BJ (cell line): ENCODE data around the gene SH3GLB2. TPM values are rescaled to one million over a fixed set of nuclear protein-coding genes. Genes with fewer than 3 reads are reported as not detected.

ENCODE experiments used
- CTCF ChIA-PET: fragments of 350-600 bp; formaldehyde crosslinking; extraction: SDS; loops from one replicate; lab custom pipeline; 2021; ENCODE audit warnings: antibody characterized with exemption, inconsistent platforms; lab: Yijun Ruan, JAX
- POLR2A ChIA-PET: fragments of 300-600 bp; sonication (Branson Sonifier 250); formaldehyde crosslinking; extraction: SDS; loops from one replicate; lab custom pipeline; 2021; ENCODE audit warnings: antibody characterized with exemption; lab: Charles Lee
- DNase-seq: peaks from one replicate; pipeline ENCODE4 v3.0.0-alpha.2; 2011; ENCODE audit warnings: low read depth
- H3K27me3 ChIP-seq: 2 replicates; pipeline ENCODE4 v1.6.0; 2011; ENCODE audit warnings: low read length; ENCODE audit not compliant: control insufficient read depth, insufficient read depth
- H3K36me3 ChIP-seq: 2 replicates; pipeline ENCODE4 v1.5.1; 2011; ENCODE audit warnings: low read length; ENCODE audit not compliant: control insufficient read depth, insufficient read depth
- H3K4me3 ChIP-seq: 2 replicates; pipeline ENCODE4 v1.5.1; 2011; ENCODE audit warnings: low read depth, mild to moderate bottlenecking, control low read depth, low read length
- polyA plus RNA-seq: library from polyadenylated mRNA; depleted of rRNA; stranded (reverse); fragments of >200 nt; gene quantifications from 2 replicates; pipeline ENCODE4 v1.2.3, GENCODE V29; 2011
- TF ChIP-seq, protein P1 (sequence below): IDR thresholded peaks from 2 replicates; pipeline ENCODE4 v1.5.1; 2011; ENCODE audit warnings: low read depth, mild to moderate bottlenecking, control low read depth, inconsistent platforms, low read length, moderate library complexity; ENCODE audit not compliant: insufficient read depth

Gene SH3GLB2
- polyA plus RNA-seq, 1 experiment, result 52.7 TPM

DNA sequence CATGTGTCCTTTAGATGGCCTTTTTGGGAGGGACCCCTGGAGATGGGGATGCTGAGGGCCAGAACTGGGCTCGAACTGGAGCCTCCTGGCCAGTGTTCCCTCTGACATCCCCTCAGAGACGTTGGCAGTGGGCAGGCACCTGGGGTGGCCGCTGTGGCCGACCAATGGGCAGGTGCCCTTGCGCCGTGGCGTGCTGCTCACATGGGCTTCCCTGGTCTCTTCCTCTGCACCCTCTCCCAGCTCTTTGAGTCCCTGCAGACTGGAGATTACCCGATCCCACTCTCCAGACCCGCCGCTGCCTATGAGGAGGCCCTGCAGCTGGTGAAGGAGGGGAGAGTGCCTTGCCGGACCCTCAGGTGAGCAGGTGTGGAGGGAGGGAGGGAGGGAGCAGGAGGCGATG is 32.9 kb upstream of the SH3GLB2 start:
- peaks cover 26% of the 10 kb centered on the region for H3K36me3 ChIP-seq
- no peaks in the 10 kb centered on the region for H3K27me3 ChIP-seq
- DNase-seq, result no peak
- POLR2A ChIA-PET, result no interaction called here
- CTCF ChIA-PET, result no interaction called here
- no peak overlapping the region for H3K4me3 ChIP-seq
- TF ChIP-seq, protein P1, sequence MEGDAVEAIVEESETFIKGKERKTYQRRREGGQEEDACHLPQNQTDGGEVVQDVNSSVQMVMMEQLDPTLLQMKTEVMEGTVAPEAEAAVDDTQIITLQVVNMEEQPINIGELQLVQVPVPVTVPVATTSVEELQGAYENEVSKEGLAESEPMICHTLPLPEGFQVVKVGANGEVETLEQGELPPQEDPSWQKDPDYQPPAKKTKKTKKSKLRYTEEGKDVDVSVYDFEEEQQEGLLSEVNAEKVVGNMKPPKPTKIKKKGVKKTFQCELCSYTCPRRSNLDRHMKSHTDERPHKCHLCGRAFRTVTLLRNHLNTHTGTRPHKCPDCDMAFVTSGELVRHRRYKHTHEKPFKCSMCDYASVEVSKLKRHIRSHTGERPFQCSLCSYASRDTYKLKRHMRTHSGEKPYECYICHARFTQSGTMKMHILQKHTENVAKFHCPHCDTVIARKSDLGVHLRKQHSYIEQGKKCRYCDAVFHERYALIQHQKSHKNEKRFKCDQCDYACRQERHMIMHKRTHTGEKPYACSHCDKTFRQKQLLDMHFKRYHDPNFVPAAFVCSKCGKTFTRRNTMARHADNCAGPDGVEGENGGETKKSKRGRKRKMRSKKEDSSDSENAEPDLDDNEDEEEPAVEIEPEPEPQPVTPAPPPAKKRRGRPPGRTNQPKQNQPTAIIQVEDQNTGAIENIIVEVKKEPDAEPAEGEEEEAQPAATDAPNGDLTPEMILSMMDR, result no peak

DNA sequence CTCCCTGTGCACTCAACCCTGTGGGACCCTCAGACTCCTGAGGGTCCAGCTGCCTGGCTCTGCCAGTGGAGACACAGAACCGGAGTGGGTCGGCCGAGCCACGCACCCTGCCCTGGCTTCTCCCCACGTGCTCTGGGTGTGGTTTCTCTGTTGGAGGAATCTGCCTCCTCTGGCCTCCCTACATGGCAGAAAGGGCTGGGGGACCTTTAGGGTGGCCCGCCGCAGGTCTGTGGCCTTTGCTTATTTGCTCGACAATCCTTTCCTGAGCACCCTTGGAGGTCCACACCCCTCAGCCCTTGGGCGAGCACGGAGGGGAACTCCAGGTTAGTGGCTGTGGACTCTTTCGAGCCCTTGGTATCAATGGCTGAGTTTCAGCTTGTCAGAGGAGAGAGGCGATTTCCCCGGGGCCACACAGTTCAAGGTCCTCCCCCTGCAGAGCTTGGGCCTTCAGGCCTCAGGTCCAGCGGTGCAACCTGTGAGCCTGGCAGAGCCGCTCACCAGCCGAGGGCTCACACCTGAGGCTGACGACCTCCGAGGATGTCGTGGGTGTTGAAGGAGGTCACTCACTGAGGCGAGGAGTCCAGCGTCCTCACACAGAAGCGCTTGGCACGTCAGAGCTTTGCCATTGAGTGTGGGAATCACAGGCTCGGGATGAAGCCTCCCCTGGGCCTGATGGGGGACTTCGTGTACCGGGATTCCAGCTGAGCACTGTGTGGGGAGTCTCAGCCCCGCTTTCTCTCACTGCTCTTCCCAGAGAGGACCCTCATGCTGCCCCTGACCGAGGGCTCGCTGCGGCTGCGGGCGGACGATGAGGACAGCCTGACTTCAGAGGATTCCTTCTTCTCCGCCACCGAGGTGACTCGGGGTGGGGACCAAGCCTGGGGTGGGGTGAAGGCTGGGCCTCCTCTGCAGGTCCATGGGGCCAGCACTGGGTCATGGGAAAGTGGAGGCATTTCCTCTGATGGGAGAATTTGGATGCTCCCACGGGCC is 32.0 kb upstream of the SH3GLB2 start:
- peaks cover 21% of the 10 kb centered on the region for H3K36me3 ChIP-seq

DNA sequence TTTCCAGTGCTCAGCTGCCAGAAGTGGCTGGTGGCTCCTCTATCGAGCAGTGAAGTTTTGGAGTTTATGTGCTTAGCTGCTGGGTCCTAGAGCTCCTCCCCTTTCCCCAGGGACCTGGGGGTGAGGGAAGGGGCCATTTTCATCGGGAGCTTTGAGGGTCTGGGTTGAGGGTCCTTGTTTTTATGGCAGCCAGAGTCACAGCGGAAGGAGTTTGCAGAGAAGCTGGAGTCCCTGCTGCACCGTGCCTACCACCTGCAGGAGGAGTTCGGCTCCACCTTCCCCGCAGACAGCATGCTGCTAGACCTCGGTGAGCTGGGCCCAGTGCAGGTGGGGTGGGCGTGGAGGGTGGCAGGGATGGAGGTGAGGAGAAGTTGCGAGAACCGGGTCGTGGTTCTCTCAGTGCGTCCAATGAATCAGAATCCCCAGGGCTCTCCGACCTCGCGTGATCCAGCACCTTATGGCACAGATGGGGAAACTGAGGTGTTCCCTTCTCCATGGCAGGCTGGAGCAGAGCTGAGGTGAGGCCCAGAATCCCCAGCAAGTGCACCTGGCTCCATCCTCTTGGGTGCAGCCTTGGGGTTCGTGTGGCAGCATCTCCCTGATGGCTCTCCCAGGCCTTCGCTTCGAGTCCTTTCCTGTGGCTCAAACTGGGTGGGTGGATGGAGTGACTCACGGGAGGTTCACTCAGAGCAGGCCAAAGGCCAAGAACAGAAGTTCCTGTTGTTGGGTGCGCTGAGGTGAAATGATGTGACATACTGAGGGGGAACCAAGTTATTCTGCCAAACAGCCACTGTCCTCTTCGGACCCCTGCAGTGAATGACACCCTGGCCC is 31.0 kb upstream of the SH3GLB2 start:
- ChIA-PET CTCF (interaction anchor here (0.7 kb wide), 1 partner anchor 9 kb away, joined by 5 read pairs; no protein-coding TSS in a partner anchor), POLR2A (no interaction called here)
- Histone ChIP-seq H3K36me3 (peaks cover 19% of the 10 kb centered on the region), H3K27me3 (no peaks in the 10 kb centered on the region), H3K4me3 (no peak overlapping the region)
- TF ChIP-seq, protein P1, result no peak
- DNase-seq, result no peak

More for the DNA sequence above, 32.0 kb upstream of the SH3GLB2 start:
- H3K4me3 ChIP-seq, result no peak overlapping the region
- CTCF ChIA-PET, result no interaction called here
- DNase-seq, result no peak
- H3K27me3 ChIP-seq, result no peaks in the 10 kb centered on the region
- POLR2A ChIA-PET, result no interaction called here
- TF ChIP-seq, protein P1, result no peak

DNA sequence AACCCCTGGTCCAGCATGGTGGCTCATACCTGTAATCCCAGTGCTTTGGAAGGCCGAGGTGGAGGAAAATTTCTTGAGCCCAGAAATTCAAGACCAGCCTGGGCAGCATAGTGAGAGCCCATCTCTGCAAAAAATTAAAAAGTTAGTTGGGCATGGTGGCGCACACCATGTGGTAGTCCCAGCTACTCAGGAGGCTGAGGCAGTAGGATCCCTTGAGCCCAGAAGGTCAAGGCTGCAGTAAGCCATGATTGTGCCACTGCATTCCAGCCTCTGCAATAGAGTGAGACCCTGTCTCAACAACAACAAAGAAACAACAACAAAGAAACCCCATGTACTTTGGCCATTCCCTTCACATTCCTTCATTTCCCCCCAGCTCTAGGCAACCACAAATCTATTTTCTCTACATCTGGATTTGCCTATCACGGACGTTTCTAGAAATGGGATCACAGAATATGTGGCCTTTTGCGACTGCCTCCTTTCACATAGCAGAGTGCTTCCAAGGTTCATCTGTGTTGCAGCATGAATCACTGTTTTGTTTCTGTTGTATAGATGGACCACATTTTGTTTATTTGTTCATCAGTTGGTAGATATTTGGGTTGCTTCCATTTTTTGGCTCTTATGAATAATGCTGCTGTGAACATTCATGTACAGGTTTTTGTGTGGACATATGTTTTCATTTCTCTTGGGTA is 26.2 kb upstream of the SH3GLB2 start:
- ChIA-PET CTCF (interaction anchor here (1.2 kb wide), 1 partner anchor 16 kb away, joined by 3 read pairs; no protein-coding TSS in a partner anchor), POLR2A (no interaction called here)
- Histone ChIP-seq H3K36me3 (peaks cover 12% of the 10 kb centered on the region), H3K4me3 (no peak overlapping the region), H3K27me3 (no peaks in the 10 kb centered on the region)
- DNase-seq, result no peak
- TF ChIP-seq, protein P1, result no peak
